NCI-H2227 (cell line): ENCODE data around the gene TCOF1.

ENCODE experiments used
- DNase-seq: peaks from one replicate; lab custom pipeline; 2025; ENCODE audit not compliant: unreplicated experiment; lab: John Stamatoyannopoulos, UW

The TCOF1 gene

DNA sequence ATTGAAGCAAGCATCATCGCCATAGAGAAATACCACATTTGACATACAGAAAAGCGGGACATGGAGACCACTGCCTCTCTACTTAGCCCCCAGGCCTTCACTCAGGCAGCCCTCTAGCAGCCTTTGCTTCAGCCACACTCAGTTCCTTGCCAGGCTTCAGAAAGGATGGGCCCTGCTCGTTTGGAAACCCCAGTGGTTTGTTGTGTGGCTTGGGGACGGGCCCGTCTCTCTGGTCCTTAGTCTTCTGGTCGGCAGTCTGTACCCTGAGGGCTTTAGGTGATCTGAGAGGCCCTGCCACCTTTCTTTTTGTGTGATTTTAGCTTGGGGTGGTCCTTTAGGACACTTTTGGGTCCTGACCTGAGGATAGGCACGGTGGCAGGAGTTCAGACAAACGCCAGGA is 33.7 kb upstream of the TCOF1 start:
- no peak for DNase-seq

DNA sequence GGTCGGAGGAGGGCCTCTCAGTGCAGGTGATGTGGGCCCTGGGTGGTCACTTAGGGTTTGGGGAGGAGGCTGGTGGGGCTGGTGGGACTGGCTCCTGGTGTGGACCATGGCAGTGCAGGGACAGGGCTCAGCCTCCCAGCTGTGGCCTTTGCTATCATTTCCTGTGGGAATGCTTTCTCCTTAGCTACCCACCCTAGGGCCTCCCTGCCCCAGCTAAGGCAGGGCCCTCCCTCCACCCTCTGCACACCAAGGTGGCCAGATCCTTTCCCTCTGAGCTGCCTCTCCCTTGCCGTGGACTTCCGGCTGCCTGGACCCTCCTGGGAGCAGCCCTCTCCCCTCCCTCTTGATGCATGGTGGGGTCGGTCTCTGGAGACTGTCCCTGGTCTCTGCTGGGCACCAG is 32.1 kb upstream of the TCOF1 start:
- DNase-seq = no peak

DNA sequence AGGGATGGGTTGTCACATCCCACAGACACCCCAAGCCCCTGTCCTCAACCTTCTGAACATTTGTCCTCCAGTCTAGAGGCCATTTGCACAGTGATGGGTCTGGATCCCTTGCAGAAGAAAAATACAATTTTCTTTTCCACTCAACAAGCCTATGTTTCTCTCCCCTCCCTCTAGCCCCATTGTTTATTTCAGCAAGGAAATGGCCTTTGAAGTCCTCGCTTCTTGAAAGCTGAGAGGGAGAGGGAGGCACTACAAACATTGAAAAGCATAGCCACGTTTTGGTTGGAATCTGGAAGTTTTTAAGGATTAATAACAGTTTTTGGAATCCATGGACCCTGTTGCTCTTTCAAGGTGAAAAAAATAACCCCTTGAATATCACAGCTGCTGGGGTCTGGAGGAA is 30.8 kb upstream of the TCOF1 start:
- DNase-seq = no peak

DNA sequence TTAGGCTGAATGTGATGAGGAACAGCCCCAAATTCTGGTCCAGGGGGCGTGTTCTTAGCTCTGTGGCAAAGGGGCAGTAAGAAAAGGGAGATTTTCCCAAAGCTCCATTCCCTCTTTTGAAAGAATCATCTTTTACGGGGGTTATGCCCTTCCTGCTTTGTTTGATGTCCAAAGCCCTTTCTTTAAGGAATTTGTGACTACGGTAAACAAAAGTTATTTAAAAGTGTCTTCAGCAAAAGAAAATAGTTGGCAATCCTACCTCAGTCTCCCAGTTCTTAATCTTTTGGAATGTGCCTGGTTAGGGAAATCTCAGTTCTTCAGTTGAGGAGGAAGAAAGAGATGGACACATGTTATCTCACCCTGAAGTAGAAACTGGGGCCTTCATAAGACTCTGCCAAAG is 30.4 kb upstream of the TCOF1 start:
- DNase-seq = no peak

- DNase-seq = no peak
These were observed 29.0 kb upstream of the TCOF1 start for GRCh38 chr5:150328515-150328914.

- no peak for DNase-seq
These were observed 28.5 kb upstream of the TCOF1 start for GRCh38 chr5:150329038-150329437.

DNA sequence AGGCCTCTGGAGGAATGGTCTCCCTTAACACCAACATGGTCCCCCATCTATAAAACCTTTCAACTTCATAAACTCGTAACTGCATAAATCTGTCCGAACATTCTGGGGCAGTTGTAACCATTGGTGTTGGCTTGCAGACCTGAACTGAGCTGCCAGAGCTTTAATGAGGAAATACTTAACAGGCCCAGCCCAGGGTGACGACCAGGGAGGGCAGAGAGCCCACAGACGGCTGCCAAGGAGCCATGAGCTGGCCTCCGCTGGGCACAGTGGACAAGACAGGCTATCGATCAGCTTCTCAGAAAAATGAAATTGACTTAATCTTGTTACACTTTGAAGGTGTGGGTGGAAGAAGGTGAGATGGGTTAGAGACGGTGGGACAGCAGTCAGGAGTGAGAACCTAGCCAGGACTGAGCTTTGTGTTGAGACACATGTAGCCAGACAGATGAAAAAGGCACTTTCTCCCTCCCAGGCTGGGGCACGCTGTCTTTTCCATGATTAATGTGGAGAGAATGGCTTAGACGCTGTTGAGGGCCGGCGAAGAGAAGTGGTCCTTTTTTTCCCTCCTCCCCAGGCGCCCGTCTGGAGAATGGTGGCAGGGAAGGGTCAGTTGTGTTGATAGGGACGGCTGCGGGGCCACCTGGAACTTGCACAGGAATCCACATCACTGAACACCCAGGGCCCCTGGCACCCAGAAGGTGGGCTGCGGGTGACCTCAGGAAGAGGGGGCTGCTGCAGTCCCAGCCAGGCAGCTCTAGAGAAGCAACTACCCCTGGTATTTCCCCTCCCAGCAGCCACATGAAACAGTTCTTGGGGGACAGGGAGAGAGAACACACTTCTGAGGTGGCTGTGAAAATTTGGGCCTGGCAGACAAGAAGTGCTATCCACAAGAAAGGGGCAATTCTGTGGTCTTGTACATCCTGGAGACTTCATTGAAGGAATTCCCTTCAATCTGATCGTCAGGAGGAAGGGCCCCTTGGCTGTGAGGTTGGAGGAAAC is 27.3 kb upstream of the TCOF1 start:
- no peak for DNase-seq

- no peak for DNase-seq
These were observed 24.1 kb upstream of the TCOF1 start for GRCh38 chr5:150333400-150333799.

GRCh38 chr5:150335778-150336177 is 21.7 kb upstream of the TCOF1 start:
- DNase-seq = no peak

DNA sequence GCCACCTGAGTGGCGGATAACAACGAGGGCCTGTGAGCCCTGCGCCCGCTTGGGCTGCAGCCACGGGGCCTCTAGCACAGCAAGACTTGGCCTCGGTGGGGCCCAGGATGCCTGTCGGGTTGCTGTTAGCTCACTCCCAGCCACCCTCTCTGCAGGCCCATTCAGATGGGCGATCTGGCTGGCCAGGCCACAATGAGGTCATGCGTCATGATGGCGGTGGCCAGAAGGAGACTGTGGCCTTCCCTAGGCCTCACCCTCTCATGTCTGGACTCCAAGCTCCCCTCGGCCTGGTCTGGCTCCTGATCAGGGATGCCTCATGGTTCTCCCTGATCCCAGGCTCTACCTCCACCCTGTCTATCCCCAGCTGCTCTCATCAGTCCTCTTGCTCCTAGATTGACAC is 19.0 kb upstream of the TCOF1 start:
- DNase-seq = no peak

DNA sequence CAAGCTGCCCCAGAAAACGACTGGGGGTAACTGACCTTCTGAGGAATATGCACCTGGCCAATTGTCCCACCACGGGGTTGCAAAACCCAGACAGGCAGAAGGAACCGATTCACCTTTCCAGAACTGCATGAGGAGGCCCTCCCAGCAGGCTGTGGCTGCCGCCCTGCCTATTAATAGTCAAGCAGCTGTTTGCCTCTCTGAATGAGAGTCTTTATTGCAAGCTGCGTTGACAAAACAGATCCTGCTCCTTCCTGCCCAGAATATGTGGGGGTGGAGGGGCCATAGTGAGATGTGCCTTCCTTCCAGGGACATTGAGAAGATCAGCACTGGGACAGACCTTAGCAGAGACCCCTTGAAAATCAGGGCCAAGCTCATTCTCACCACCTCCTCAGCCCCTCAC is 18.3 kb upstream of the TCOF1 start:
- DNase-seq = peak; percentile 26

DNA sequence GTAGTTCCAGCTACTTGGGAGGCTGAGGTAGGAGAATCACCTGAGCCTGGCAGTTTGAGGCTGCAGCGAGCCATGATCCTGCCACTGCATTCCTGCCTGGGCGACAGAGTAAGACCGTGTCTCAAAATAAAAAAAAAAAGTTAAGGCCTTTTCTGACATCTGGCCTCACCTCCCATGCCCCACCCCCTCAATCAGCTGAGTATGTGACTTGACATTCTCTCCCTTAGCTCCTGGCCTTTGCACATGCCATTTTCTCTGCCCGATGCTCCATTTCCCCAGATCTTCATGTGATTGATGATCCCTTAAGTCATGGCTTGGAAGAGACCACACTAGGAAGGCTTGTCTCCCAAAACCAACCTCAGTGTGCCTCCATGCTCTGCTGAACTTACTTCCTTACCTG is 17.7 kb upstream of the TCOF1 start:
- no peak for DNase-seq

- DNase-seq = no peak
These were observed 16.8 kb upstream of the TCOF1 start for GRCh38 chr5:150340614-150341255.

GRCh38 chr5:150341331-150341730 is 16.2 kb upstream of the TCOF1 start:
- DNase-seq = no peak

- no peak for DNase-seq
These were observed 15.5 kb upstream of the TCOF1 start for GRCh38 chr5:150341989-150342388.

- DNase-seq = no peak
These were observed 14.9 kb upstream of the TCOF1 start for GRCh38 chr5:150342583-150342982.

DNA sequence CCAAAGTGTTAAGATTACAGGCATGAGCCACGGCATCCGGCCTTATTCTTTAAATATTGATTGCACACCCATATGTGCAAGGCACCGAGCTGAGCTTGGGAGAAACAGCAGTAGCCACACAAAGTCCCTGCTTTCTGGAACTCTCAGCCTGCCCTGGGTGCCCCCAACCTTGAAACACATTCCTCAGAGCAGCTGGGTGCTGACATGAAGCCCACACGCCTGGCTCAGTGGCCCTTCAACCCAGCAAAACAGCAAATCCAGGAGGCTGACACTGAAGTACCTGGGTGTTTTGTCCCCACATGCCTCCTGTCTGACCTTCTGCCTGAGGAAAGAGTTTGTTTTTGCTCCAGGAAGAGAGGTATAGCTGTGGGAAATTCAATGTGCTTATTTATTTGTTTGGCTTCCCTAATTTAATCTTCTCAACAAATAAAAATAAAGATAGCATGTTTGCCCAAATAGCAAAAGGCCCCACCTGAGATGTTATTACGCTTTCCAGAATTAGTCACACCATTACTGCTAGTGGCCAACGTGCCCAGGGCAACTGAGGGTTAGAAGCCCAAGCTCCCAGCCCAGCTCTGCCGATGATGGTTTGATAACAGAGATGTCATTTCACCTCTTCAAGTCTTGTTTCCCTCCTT is 13.4 kb upstream of the TCOF1 start:
- no peak for DNase-seq

DNA sequence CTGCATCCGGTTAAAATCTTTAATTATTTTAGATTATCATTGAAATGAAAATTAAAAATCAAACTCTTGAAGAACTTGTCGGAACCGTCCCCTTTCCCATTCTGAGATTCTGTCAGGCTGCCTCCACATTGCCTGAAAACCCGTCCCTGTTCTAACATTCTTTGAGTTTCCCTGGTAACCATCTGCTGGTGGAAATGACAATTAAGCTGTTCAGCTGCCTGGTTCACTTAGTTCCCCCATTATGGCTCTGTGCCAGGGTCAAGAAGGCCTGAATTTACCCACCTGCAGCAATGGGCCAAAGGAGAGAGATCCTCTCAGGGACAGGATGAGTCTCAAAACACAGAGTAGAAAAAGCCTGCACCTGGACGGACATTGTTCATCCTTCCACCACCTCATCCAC is 11.8 kb upstream of the TCOF1 start:
- peak; percentile 56 for DNase-seq

GRCh38 chr5:150346592-150346991 is 10.9 kb upstream of the TCOF1 start:
- DNase-seq = no peak

- DNase-seq = no peak
These were observed 10.5 kb upstream of the TCOF1 start for GRCh38 chr5:150347003-150347402.

DNA sequence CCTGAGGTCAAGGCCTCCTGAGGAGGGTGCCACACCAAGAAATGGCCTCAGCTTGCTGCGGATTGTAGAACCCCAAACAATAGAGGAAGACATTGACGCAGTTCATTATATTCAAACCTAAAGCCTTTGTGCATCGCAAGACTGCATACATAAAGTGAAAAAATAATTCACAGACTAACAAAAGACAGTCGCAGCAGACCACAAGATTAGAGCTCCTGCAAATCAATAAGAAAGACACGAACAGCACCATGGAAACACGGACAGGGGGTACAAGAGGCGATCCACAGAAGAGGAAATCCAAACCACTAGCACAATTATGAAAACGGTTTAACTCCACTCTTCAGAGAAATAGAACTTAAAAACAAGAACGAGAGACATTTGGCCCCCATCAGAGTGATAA is 10.0 kb upstream of the TCOF1 start:
- DNase-seq = no peak

DNA sequence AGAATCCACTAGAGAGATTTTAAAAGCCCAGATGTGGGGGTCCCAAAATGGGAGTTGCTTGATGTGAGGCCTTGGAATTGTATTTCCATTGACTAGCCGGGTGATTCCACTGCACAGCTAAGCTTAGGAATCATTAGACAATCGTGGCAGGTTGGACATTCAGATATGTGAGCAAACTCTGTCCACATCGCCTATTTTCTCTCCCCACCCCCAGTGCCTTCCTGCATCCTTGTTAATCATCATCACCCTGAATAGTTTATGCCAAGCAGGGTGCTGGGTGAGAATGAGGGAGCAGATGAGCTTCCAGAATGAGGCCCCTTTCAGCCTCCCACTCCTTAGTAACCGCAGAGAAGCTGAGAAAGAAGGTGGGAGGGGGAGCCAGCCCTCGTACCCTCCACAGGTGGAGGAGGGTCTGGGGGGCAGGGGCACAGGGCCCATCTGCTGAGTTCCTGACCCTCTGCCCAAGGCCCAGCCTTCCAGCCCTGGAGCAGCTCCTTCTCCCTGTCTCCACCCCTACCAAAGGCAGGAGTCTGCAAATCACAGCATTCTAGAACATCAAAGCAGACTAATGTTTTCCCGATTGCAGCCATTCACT is 7.7 kb upstream of the TCOF1 start:
- no peak for DNase-seq
